Fibroblast of gingiva (primary cell): ENCODE measurements around the gene DPM3.
"Not testable (repeated sequence)": the region's sequence is repeated elsewhere in the genome, so short reads cannot be mapped to it uniquely, and the experiment has no call there.

Experiments
- DNase-seq: peaks from one replicate; pipeline ENCODE4 v3.0.0-alpha.2; 2011; ENCODE audit warnings: low read depth

DPM3 gene

GRCh38 chr1:155125511-155125945 is 14.8 kb downstream of the DPM3 start:
- no peak for DNase-seq

- no peak for DNase-seq
Observed at GRCh38 chr1:155124503-155125463, 15.5 kb downstream of the DPM3 start.

- no peak for DNase-seq
Observed at GRCh38 chr1:155123801-155124200, 16.5 kb downstream of the DPM3 start.

GRCh38 chr1:155122308-155122707 is 18.0 kb downstream of the DPM3 start:
- DNase-seq: no peak

GRCh38 chr1:155121249-155121648 is 19.1 kb downstream of the DPM3 start:
- no peak for DNase-seq

DNA sequence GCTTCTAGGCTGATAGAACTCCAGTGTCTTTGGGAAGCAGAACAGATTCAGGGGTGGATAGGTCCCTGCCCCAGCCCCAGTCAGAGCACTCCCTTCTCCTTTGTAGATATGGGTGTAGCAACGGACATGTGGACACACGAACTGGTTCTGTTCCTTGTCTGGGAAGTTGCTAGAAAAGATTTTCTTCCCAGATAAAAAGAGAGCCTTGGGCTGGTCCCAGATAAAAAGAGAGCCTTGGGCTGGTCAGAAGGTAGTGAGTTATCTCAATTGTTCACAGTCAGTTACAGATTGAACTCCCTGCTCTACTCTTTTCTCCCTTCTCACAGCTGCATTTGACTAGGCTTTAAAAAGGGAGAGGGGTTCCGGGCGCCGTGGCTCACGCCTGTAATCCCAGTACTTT is 20.1 kb downstream of the DPM3 start:
- DNase-seq: no peak

DNA sequence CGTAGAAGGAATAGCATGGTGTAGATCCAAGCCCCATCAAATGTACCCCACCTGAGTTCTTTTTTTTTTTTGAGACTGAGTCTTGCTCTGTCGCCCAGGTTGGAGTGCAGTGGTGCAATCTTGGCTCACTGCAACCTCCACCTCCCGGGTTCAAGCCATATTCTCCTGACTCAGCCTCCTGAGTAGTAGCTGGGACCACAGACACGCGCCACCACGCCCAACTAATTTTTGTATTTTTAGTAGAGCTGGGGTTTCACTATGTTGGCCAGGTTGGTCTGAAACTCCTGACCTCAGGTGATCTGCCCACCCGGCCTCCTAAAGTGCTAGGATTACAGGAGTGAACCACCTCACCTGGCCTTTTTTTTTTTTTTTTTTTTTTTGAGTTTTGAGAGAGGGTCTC is 22.2 kb downstream of the DPM3 start:
- not testable (repeated sequence) for DNase-seq

GRCh38 chr1:155117610-155118009 is 22.7 kb downstream of the DPM3 start:
- DNase-seq: no peak

- no peak for DNase-seq
Observed at GRCh38 chr1:155116113-155116764, 24.1 kb downstream of the DPM3 start.

GRCh38 chr1:155113450-155113980 is 26.8 kb downstream of the DPM3 start:
- no peak for DNase-seq

- no peak for DNase-seq
Observed at GRCh38 chr1:155110826-155111225, 29.5 kb downstream of the DPM3 start.

DNA sequence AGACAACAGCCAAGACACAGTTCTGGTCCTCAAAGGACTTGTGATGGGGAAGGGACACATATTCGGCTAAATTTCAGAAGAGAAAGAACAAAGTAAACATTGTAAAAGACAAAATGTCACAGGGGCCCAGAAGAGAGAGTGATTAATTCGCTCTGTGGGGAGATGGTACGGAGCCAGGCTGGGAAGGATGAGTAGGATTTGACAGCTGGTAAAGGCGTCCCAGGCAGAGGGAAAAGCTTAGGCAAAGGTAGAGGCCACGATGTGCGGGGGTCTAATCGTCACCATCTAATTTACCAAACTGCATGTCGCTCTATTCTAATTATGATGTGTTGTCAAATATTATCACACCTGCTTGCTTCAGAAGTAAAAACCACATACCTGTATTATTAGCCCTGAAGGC is 29.9 kb downstream of the DPM3 start:
- DNase-seq: no peak

DNA sequence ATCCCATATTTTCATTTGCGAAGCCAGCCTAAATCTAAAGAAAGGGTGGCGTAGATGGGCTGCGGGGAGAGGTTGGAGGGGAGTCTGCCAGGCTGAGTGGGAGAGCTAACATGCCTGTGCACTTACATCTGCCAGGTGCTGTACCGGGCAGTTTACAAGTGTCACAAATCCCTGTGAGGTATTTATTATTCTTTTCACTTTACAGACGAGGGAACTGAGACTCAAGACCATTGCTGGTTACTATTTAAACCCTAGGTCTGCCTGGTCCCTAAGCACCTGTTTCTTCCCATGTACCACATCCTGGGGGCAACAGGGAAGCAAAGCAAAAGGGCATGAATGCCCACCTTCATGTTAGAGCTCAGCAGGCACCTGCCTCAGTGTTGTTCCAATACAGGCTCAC is 32.0 kb downstream of the DPM3 start:
- DNase-seq: no peak

DNA sequence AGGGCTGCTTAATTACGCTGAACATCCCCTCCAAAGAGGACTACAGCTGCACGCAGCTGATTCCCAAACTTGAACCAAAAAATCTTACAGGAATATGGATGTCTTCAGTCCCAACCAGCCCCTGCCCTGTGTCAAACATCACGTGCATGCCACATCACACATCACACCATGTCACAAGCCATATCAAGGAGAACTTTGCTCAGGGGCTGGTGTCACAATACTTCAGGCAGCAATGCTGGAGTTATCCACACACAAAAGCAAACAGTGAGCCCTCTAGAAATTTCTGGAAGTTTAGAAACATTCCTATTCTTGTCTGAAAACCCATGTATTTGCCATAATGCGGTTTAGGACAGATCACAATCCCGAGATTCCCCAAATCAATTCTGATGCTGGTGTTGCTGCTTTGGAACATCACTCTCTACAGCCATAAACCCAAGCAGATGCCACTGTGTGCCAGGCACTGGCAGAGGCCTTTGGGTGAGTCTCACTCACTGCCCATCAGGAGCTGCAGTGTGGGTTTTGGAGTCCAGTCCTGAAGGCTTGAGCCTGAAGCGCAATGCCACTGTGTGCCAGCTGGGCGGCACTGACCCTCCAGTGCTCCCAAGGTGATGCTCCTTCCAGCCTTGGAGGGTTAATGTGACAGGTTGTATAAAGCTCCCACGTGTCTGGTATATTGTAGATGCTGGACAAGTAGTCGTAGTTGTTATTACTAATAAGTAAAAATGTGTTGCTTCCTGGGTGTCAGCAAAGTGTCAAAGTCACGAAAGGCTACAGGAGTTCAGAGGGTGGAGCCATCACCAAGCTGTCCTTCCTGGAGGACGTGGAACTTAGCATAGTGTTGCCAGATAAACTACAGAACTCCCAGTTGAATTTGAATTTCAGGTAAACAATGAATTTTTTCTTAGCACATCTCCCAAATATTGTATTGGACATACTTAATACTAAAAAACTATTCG is 32.7 kb downstream of the DPM3 start:
- no peak for DNase-seq

GRCh38 chr1:155106862-155107261 is 33.5 kb downstream of the DPM3 start:
- no peak for DNase-seq

GRCh38 chr1:155105604-155106011 is 34.7 kb downstream of the DPM3 start:
- DNase-seq: peak; percentile 16

GRCh38 chr1:155104605-155105534 is 35.5 kb downstream of the DPM3 start:
- DNase-seq: no peak

- DNase-seq: no peak
Observed at GRCh38 chr1:155103325-155103724, 37.0 kb downstream of the DPM3 start.

DNA sequence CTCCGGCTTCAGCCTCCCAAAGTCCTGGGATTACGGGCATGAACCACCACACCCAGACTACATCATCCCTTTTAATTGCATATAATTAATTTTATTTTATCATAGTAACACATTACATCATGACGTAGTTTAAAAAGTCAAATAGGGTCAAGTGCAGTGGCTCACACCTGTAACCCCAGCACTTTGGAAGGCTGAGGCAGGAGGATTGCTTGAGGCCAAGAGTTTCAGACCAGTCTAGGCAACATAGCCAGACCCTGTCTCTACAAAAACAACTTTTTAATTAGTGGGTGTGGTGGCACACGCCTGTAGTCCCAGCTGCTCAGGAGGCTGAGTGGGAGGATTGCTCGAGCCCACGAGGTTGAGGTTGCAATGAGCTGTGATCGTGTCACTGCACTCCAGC is 41.0 kb downstream of the DPM3 start:
- DNase-seq: no peak

DNA sequence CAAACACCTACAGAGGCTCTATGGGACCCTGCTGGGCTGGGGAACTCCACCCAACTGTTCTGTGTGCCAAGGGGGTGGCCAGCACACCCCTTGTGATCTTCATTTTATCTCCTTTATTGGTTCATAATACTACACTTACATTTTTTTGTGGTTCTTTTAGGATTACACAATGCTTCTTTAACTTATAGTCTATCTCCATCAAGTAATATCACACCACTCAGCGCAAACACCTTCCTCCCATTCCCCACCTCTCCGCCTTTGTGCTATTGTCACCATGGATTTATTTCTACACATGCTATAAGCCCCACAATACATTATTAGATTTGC is 45.7 kb downstream of the DPM3 start:
- no peak for DNase-seq
